ENCODE results near the gene MAPK14. TPM values are rescaled to one million over a fixed set of nuclear protein-coding genes. Genes with fewer than 3 reads are reported as not detected.

The MAPK14 gene
- total RNA-seq, 1 experiment from 2014 or later: 60.4 TPM

DNA sequence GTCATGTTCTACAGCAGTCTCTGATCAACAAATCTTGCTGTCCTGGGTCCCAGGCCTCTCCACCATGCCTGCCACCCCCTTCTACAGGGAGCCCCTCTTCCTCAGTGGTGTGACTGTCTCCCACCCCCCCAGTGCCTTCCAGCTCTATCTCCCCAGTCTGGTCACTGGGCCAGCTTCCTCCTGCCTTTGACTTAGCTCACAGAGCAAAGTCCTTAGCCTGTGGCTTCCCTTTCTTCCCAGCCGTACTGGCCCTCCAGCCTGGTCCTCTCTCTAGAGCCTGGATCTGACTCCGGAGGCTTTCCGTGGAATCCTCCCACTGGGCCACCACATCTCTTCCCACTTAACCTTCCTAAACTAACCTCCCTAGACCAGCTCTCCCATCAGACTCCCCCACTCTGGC is 119.7 kb downstream of the MAPK14 start:
- H2AFZ ChIP-seq: no peak overlapping the region
- H3K79me2 ChIP-seq (ENCODE audit: low read depth): no peaks in the 10 kb centered on the region
- H3K27me3 ChIP-seq (ENCODE audit: insufficient read depth, low read depth): no peaks in the 10 kb centered on the region
- no peaks in the 10 kb centered on the region for H3K9me2 ChIP-seq (ENCODE audit: insufficient read depth)
- H3K4me1 ChIP-seq (replicated peaks; ENCODE audit: insufficient read depth): peaks cover 27% of the 10 kb centered on the region
- intact Hi-C loops (cut with micrococcal nuclease; ENCODE audit: unreplicated experiment): no loop called here
- peaks cover 3% of the 10 kb centered on the region; the same call in 1 of the 2 replicates for H3K9me3 ChIP-seq (ENCODE audit: insufficient read depth, low read depth)
- no peak overlapping the region for H3K4me2 ChIP-seq
- CTCF ChIA-PET: no interaction called here
- BruUV-seq (replicated peaks): no TSS peak
- H4K20me1 ChIP-seq (ENCODE audit: insufficient read depth): no peaks in the 10 kb centered on the region; the same call in 1 of the 2 replicates
- no peak overlapping the region for H3K27ac ChIP-seq
- no peaks in the 10 kb centered on the region for H3K36me3 ChIP-seq (ENCODE audit: low read depth)
- peaks cover 32% of the 10 kb centered on the region for H3F3A ChIP-seq (ENCODE audit: insufficient read depth, low read depth)
- POLR2A ChIA-PET (ENCODE audit: unreplicated experiment): no interaction called here
- H3K4me3 ChIP-seq: no peak overlapping the region
- DNase-seq: no peak
- TF ChIP-seq, protein P1, sequence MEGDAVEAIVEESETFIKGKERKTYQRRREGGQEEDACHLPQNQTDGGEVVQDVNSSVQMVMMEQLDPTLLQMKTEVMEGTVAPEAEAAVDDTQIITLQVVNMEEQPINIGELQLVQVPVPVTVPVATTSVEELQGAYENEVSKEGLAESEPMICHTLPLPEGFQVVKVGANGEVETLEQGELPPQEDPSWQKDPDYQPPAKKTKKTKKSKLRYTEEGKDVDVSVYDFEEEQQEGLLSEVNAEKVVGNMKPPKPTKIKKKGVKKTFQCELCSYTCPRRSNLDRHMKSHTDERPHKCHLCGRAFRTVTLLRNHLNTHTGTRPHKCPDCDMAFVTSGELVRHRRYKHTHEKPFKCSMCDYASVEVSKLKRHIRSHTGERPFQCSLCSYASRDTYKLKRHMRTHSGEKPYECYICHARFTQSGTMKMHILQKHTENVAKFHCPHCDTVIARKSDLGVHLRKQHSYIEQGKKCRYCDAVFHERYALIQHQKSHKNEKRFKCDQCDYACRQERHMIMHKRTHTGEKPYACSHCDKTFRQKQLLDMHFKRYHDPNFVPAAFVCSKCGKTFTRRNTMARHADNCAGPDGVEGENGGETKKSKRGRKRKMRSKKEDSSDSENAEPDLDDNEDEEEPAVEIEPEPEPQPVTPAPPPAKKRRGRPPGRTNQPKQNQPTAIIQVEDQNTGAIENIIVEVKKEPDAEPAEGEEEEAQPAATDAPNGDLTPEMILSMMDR (conservative IDR thresholded peaks at IDR 0.05): no peak
- TF ChIP-seq EZH2 (IDR thresholded peaks at IDR 0.05; ENCODE audit: low read depth): no peak

DNA sequence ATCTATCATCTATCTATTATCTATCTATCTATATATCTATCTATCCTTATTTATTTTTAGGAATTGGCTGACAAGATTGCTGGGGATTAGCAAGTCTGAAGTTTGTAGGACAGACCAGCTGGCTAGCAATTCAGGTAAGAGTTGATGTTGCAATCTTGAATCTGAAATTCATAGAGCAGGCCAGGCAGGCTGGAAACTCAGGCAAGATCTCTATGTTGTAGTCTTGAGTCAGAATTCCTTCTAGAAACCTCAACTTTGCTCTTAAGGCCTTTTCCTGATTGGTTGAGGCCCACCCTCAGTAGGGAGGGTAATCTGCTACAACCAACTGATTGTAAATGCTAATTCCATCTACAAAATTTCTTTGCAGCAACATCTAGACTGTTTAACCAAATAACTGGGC is 121.9 kb downstream of the MAPK14 start:
- POLR2A ChIA-PET (ENCODE audit: unreplicated experiment): no interaction called here
- Histone ChIP-seq H3K36me3 (ENCODE audit: low read depth) (no peaks in the 10 kb centered on the region), H3K79me2 (ENCODE audit: low read depth) (no peaks in the 10 kb centered on the region), H3F3A (ENCODE audit: insufficient read depth, low read depth) (peaks cover 26% of the 10 kb centered on the region), H3K9me3 (ENCODE audit: insufficient read depth, low read depth) (peaks cover 3% of the 10 kb centered on the region; the same call in 1 of the 2 replicates), H3K27ac (no peak overlapping the region), H3K4me3 (no peak overlapping the region), H3K27me3 (ENCODE audit: insufficient read depth, low read depth) (no peaks in the 10 kb centered on the region), H3K4me2 (no peak overlapping the region), H4K20me1 (ENCODE audit: insufficient read depth) (no peaks in the 10 kb centered on the region), H3K4me1 (replicated peaks; ENCODE audit: insufficient read depth) (peaks cover 28% of the 10 kb centered on the region), H2AFZ (no peak overlapping the region), H3K9me2 (ENCODE audit: insufficient read depth) (no peaks in the 10 kb centered on the region)
- no TSS peak for BruUV-seq (replicated peaks)
- TF ChIP-seq, protein P1 (conservative IDR thresholded peaks at IDR 0.05): no peak
- TF ChIP-seq EZH2 (IDR thresholded peaks at IDR 0.05; ENCODE audit: low read depth): no peak
- CTCF ChIA-PET: no interaction called here
- intact Hi-C loops (cut with micrococcal nuclease; ENCODE audit: unreplicated experiment): no loop called here
- no peak for DNase-seq

- Histone ChIP-seq H3K27me3 (ENCODE audit: insufficient read depth, low read depth) (no peaks in the 10 kb centered on the region), H3K9me2 (ENCODE audit: insufficient read depth) (no peaks in the 10 kb centered on the region), H3K9me3 (ENCODE audit: insufficient read depth, low read depth) (peaks cover 4% of the 10 kb centered on the region; the same call in 1 of the 2 replicates), H3K4me1 (replicated peaks; ENCODE audit: insufficient read depth) (peaks cover 36% of the 10 kb centered on the region), H4K20me1 (ENCODE audit: insufficient read depth) (no peaks in the 10 kb centered on the region), H3K27ac (no peak overlapping the region), H3K4me3 (no peak overlapping the region), H2AFZ (no peak overlapping the region), H3K36me3 (ENCODE audit: low read depth) (no peaks in the 10 kb centered on the region), H3F3A (ENCODE audit: insufficient read depth, low read depth) (peaks cover 34% of the 10 kb centered on the region), H3K4me2 (no peak overlapping the region), H3K79me2 (ENCODE audit: low read depth) (no peaks in the 10 kb centered on the region)
- intact Hi-C loops (cut with micrococcal nuclease; ENCODE audit: unreplicated experiment): no loop called here
- no peak for TF ChIP-seq EZH2 (IDR thresholded peaks at IDR 0.05; ENCODE audit: low read depth)
- TF ChIP-seq, protein P1 (conservative IDR thresholded peaks at IDR 0.05): no peak
- no TSS peak for BruUV-seq (replicated peaks)
- ChIA-PET CTCF (no interaction called here), POLR2A (ENCODE audit: unreplicated experiment) (interaction anchor here (0.5 to 0.7 kb wide), 2 partner anchors 541 to 1128 kb away, joined by 3 to 4 read pairs; no protein-coding TSS in a partner anchor)
- no peak for DNase-seq
Observed at GRCh38 chr6:36150283-36150682, 122.7 kb downstream of the MAPK14 start.

All from PC-9 (cell line).